Skeletal muscle cell (primary cell): ENCODE results near the gene CLN3.
"Not testable (repeated sequence)": the region's sequence is repeated elsewhere in the genome, so short reads cannot be mapped to it uniquely, and the experiment has no call there.

Experiments
- DNase-seq: peaks from one replicate; pipeline ENCODE4 v3.0.0-alpha.2; 2010; ENCODE audit warnings: low read depth
- H3K4me3 ChIP-seq: 2 replicates; pipeline ENCODE4 v1.5.1; 2011; ENCODE audit warnings: low read depth, mild to moderate bottlenecking, control low read depth, low read length, moderate library complexity

CLN3 gene

DNA sequence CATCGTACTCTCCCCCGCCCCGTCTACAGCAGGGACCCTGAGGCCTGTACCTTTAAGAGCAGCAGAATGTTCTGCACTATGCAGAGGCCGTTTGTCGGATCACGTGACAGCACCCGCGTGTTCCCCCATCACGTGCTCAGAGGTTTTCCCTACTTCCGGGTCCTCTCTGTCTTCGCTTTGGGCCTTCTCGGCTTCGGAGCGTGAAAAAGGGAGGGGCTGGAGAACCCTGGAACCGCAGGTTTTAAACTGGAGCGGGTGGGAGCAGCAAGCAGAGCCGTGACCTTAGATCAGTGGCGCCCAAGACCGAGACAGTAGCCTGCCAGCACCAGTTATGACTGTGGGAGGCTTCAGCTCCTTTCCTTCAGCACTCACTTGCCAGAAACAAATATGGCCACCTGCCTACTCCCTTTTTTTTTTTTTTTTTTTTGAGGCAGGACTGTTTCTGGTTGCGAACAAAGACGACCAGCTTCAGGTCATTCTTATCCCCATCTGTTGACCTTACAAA lies at the start of gene CLN3:
CLN3 (minus strand) TSS at position 105 of the 505 bp plus-strand sequence. CDS start 315 bp downstream, outside the sequence.
- peak within 1 kb of the TSS; percentile 100 for H3K4me3 ChIP-seq
- peak; percentile 83 for DNase-seq

GRCh38 chr16:28540346-28540745 lies 48.5 kb upstream of the CLN3 start:
- H3K4me3 ChIP-seq, result no peak overlapping the region
- no peak for DNase-seq

GRCh38 chr16:28538733-28539596 lies 47.1 kb upstream of the CLN3 start, which contains the start of gene NUPR1:
Gene NUPR1, minus strand, starts transcription at chr16:28538974. Its CDS starts 67 bp downstream, at chr16:28538907.
- H3K4me3 ChIP-seq, result peak within 1 kb of the TSS; percentile 50
- peak; percentile 88 for DNase-seq

DNA sequence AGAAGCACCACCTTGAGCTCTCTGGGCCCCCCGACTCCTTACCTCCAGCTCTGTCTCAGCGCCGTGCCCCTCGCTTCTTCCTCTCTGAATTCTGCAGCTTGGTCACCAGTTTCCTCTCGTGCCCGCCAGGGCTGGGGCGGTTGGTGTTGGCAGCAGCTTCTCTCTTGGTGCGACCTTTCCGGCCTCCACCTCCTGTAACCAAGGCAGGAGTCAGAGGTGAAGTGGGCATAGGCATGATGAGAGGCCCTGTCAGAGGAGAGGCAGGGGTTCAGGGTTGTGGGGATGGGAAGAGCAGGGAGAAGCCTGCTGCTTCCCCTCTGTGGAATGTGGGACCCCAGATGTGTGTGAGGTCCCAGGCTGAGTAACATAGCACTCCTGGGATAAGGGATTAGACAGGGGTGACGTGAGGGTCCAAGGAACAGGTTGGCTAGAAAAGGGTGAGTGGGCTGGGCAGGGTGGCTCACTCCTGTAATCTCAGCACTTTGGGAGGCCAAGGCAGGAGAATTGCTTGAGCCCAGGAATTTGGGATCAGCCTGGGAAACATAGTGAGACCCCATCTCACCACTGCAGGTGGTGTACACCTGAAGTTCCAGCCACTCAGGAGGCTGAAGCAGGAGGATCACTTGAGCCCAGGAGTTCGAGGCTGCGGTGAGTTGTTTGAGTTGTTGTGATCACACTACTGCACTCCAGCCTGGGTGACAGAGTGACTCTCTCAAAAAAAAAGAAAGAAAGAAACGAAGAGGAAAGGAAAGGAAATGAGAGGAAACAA lies 46.3 kb upstream of the CLN3 start:
- peak overlapping the region; percentile 50 for H3K4me3 ChIP-seq
- DNase-seq, result no peak

- no peak for DNase-seq
- peak overlapping the region; percentile 50 for H3K4me3 ChIP-seq
These were observed 45.2 kb upstream of the CLN3 start for GRCh38 chr16:28537076-28537475.

DNA sequence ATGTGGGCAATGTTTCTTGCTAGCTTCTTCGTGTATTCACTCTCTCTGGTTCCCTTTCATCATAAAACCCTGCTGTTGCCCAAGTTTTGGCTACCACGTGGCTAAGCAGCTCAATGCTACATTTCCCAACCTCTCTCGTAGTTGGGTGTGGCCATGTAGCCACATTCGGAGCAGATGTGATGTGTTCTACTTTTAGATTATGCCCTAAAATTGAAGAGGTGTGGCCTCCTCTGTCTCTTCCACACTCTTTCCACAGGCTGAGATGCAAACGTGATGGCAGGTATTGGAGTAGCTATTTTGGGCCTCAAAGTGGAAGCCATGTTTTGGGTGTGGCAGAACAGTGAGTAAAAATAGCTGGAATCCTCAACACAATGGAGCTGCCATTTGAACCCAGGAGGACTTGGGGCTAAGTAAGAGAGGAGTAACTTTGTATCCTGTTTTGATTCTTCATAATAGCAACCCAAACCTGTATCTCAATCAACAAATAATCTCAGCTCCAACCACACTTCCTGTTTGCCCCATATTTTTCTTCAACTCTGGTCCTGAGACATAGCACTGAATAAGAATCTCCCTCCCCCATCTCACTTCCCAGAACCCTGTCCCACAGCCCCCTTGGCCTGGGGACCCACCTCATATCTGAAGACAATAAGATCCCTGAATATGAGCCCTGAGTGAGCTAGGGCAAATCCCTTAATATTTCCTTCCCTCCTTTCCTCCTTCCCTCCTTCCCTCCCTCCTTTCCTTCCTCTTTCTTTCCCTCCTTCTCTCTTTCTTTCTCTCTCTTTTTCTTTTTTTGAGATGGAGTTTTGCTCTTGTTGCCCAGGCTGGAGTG lies 42.9 kb upstream of the CLN3 start:
- peak; percentile 7 for DNase-seq
- no peak overlapping the region for H3K4me3 ChIP-seq

DNA sequence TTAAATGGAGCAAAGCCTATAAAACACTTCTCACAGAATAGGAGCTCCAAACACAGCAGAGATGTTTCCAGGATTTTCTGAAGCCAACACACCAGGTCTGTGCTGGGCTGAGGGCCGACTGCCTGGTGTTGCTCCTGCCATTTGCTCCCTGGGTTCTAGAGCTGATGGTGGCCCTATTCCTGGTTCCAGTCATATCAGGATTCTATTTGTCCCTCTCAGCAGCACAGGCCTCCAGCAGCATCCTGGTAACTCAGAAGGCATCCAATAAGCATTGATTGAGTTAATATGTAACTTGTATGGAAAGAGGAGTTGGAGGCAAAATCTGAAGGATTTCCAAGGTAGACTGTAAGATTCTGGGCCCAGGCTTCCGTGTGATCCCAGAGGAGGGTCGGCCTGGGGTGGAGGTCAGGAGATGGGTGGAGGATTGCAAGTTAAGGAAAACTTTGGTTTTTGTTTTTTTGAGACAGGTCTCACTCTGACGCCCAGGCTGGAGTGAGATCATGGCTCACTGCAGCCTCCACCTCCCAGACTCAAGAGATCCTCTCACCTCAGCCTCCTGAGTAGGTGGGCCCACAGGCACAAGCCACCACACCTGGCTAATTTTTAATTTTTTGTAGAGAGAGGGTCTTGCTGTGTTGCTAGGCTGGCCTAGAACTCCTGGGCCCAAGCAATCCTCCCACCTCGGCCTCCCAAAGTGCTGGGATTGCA lies 41.2 kb upstream of the CLN3 start:
- DNase-seq, result no peak
- H3K4me3 ChIP-seq, result no peak overlapping the region

DNA sequence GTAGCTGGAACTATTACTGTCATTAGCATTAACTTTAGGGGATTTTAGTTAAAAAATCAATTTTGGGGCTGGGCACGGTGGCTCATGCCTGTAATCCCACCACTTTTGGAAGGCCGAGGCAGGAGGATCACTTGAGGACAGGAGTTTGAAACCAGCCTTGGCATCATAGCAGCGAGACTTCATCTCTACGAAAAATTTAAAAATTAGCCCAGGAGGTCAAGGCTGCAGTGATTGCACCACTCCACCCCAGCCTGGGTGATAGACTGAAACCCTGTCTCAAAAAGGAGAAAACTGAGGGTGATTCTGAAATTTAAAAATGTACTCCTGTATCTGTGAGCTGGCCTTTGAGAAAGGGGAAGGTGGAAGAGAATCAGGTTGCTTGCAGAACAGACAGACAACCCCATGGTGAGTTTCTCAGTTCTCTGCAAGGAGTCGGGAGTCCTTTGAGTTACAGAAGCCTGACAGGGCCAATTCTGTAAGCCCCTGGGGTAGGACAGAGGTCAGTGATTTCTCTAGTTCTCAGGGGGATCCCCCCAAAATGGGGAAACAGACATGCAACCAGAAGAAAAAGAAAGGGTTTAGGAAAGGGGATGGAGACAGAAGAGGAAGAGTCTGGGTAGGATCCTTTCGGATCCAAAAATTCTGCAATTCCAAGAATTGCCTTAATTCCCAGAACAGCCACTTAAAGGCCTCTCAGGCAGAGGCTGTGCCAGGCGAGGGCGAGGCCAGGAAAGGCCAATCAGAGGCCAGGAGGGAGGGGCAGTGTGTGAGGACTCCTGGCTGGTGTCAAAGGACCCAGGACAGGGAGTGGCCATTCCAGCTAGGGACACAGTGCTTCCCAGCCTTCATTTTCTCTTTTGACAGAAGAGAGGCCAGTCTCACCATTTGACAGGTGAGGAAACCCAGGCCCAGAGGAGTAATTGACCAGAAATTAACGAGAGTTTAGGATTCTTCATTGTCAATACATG lies 40.2 kb upstream of the CLN3 start:
- no peak overlapping the region for H3K4me3 ChIP-seq
- no peak for DNase-seq

GRCh38 chr16:28529124-28529523 lies 37.2 kb upstream of the CLN3 start:
- no peak overlapping the region for H3K4me3 ChIP-seq
- no peak for DNase-seq

- DNase-seq, result no peak
These were observed 36.6 kb upstream of the CLN3 start for GRCh38 chr16:28528463-28528867.

GRCh38 chr16:28527985-28528384 lies 36.1 kb upstream of the CLN3 start:
- H3K4me3 ChIP-seq, result no peak overlapping the region
- no peak for DNase-seq

More at GRCh38 chr16:28528463-28528867, 36.6 kb upstream of the CLN3 start:
- no peak overlapping the region for H3K4me3 ChIP-seq

DNA sequence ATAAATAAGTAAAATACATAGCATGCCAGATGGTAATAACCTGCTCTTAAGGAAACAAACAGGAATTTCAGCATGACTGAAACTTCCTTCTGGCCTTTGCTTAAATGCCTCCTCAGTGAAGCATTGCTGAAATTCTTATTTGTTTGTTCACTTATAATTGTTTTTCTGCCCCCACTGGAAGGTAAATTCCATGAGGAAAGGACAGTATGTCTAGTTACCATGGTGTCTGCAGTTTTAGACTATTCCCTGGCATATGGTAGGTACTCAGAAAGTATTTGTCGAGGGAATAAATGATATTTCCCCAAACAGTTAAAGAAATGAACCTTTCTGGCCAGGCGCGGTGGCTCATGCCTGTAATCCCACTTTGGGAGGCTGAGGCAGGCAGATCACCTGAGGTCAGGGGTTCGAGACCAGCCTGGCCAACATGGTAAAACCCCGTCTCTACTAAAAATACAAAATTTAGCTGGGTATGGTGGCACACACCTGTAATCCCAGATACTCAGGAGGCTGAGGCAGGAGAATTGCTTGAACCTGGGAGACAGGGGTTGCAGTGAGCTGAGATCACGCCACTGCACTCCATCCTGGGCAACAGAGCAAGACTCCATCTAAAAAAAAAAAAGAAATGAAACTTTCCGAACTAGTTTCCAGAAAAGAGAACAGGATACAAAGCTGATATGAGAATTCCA lies 35.4 kb upstream of the CLN3 start:
- DNase-seq, H3K4me3 ChIP-seq: not testable (repeated sequence)

- DNase-seq, result no peak
- H3K4me3 ChIP-seq, result no peak overlapping the region
These were observed 34.6 kb upstream of the CLN3 start for GRCh38 chr16:28526201-28527099.

DNA sequence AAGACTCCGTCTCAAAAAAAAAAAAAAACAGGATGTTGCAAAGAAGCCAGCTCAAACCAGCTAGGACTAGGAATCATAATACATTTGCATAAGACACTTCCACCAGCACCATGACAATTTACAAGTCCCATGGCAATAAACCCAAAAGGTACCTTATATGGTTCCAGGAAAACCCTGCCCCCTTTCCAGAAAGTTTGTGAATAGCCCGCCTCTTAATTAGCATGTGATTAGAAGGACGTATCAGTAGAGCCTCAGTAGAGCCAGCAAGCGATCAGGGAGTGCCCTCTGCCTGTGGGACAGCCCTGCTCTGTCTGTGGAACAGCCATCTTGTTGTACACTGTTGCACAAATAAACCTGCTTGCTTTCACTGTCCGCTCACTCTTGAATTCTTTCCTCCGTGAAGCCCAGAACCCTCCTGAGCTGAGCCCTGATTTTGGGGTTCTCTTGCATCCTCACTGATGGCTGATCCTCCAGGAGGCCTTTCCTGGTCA lies 32.9 kb upstream of the CLN3 start:
- no peak overlapping the region for H3K4me3 ChIP-seq
- no peak for DNase-seq

- H3K4me3 ChIP-seq, result no peak overlapping the region
- DNase-seq, result no peak
These were observed 30.9 kb upstream of the CLN3 start for GRCh38 chr16:28522792-28523191.

DNA sequence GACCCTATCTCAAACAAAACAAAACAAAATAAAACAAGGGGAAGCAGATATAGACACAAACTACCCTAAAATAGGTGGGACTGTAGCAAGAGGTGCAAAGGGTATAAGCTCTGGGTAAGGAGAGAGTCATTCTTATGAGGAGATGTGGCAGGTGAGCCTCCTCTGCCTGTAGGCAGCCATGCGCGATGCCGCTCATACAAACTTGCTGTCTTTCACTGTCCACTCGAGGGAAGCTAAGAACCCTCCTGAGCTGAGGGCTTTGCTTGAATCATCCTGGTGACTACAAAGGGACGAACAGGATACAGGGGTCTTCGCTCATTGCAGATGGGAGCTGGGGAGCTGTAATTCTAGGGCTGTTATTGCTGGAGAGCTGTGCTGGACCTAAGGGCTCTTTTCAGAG lies 29.6 kb upstream of the CLN3 start:
- DNase-seq, result no peak
- H3K4me3 ChIP-seq, result no peak overlapping the region
